ENCODE measurements around the gene MOCS3. TPM values are rescaled to one million over a fixed set of nuclear protein-coding genes. Genes with fewer than 3 reads are reported as not detected.

Gene MOCS3
- total and polyA plus RNA-seq, 2 of the 13 experiments (the other 11 are each of a cell fraction or from before 2014, with no cell fraction given), result 3.7 to 8.4 TPM

DNA sequence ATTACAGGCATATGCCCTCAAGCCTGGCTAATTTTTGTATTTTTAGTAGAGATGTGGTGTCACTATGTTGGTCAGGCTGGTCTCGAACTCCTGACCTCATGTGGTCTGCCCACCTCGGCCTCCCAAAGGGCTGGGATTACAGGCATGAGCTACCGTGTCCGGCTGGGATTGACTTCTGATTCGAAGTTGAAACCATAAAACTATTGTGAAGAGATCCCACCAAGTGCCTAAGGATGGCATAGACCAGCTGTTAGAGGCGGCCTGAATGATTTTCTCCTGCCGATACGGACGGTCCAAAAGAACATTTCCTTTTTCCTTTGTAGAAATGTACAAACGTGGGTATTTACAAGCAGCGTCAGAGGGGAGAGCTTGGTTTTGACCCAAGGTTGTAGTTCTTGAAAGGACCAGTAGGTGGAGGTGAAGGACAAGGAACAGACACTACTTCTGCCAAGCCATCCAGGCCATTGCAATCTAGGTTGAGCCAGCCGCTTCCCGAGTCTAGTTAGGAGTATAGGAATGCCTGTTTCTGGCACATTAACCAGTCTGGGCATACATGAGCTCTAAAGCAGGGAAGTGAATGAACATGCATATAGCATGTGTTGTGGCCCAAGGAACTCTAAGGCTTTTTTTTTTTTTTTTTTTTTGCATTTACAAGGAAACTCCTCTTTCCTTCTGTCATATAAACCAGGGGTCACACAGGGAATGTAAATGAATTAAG lies 29.0 kb downstream of the MOCS3 start (continued):
- TF ChIP-seq, protein P1, sequence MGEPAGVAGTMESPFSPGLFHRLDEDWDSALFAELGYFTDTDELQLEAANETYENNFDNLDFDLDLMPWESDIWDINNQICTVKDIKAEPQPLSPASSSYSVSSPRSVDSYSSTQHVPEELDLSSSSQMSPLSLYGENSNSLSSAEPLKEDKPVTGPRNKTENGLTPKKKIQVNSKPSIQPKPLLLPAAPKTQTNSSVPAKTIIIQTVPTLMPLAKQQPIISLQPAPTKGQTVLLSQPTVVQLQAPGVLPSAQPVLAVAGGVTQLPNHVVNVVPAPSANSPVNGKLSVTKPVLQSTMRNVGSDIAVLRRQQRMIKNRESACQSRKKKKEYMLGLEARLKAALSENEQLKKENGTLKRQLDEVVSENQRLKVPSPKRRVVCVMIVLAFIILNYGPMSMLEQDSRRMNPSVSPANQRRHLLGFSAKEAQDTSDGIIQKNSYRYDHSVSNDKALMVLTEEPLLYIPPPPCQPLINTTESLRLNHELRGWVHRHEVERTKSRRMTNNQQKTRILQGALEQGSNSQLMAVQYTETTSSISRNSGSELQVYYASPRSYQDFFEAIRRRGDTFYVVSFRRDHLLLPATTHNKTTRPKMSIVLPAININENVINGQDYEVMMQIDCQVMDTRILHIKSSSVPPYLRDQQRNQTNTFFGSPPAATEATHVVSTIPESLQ (CRISPR knock-in tag; conservative IDR thresholded peaks at IDR 0.05), result 0 out of 2 replicates have a peak, but pooled peaks have one; percentile 53
- TF ChIP-seq STAG1 (CRISPR knock-in tag; IDR thresholded peaks at IDR 0.05) (peak; percentile 96), SALL1 (CRISPR knock-in tag; IDR thresholded peaks at IDR 0.05) (peak; percentile 18; the same call in 1 of the 2 replicates), ZNF7 (CRISPR knock-in tag; IDR thresholded peaks at IDR 0.05) (no peak), FOXK1 (CRISPR knock-in tag; IDR thresholded peaks at IDR 0.05; ENCODE audit: borderline replicate concordance, low read depth) (peak; percentile 50; the same call in 1 of the 2 replicates), MIXL1 (CRISPR knock-in tag; IDR thresholded peaks at IDR 0.05) (peak; percentile 55; the same call in 1 of the 2 replicates), ZNF619 (CRISPR knock-in tag; IDR thresholded peaks at IDR 0.05) (0 out of 2 replicates have a peak, but pooled peaks have one; percentile 39), GATAD2A (CRISPR knock-in tag; IDR thresholded peaks at IDR 0.05) (peak; percentile 39; the same call in 1 of the 2 replicates), EZH2 (conservative IDR thresholded peaks at IDR 0.05; ENCODE audit: low read depth, low read length) (0 out of 2 replicates have a peak, but pooled peaks have one; percentile 72), MAFF (IDR thresholded peaks at IDR 0.05; ENCODE audit: low read depth, low read length) (peak; percentile 34; the same call in 1 of the 2 replicates), ZNF124 (CRISPR knock-in tag; IDR thresholded peaks at IDR 0.05) (peak; percentile 34; the same call in 1 of the 2 replicates), KAT8 (CRISPR knock-in tag; IDR thresholded peaks at IDR 0.05) (0 out of 2 replicates have a peak, but pooled peaks have one; percentile 27)
- TF ChIP-seq, protein P2, sequence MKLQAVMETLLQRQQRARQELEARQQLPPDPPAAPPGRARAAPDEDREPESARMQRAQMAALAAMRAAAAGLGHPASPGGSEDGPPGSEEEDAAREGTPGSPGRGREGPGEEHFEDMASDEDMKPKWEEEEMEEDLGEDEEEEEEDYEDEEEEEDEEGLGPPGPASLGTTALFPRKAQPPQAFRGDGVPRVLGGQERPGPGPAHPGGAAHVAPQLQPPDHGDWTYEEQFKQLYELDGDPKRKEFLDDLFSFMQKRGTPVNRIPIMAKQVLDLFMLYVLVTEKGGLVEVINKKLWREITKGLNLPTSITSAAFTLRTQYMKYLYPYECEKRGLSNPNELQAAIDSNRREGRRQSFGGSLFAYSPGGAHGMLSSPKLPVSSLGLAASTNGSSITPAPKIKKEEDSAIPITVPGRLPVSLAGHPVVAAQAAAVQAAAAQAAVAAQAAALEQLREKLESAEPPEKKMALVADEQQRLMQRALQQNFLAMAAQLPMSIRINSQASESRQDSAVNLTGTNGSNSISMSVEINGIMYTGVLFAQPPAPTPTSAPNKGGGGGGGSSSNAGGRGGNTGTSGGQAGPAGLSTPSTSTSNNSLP (IDR thresholded peaks at IDR 0.05; ENCODE audit: low read depth, low read length), result peak; percentile 41; the same call in 1 of the 2 replicates
- TF ChIP-seq, protein P3, sequence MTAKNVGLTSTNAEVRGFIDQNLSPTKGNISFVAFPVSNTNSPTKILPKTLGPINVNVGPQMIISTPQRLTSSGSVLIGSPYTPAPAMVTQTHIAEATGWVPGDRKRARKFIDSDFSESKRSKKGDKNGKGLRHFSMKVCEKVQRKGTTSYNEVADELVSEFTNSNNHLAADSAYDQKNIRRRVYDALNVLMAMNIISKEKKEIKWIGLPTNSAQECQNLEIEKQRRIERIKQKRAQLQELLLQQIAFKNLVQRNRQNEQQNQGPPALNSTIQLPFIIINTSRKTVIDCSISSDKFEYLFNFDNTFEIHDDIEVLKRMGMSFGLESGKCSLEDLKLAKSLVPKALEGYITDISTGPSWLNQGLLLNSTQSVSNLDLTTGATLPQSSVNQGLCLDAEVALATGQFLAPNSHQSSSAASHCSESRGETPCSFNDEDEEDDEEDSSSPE (CRISPR knock-in tag; IDR thresholded peaks at IDR 0.05), result no peak
- TF ChIP-seq, protein P4, sequence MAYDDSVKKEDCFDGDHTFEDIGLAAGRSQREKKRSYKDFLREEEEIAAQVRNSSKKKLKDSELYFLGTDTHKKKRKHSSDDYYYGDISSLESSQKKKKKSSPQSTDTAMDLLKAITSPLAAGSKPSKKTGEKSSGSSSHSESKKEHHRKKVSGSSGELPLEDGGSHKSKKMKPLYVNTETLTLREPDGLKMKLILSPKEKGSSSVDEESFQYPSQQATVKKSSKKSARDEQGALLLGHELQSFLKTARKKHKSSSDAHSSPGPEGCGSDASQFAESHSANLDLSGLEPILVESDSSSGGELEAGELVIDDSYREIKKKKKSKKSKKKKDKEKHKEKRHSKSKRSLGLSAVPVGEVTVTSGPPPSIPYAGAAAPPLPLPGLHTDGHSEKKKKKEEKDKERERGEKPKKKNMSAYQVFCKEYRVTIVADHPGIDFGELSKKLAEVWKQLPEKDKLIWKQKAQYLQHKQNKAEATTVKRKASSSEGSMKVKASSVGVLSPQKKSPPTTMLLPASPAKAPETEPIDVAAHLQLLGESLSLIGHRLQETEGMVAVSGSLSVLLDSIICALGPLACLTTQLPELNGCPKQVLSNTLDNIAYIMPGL (CRISPR knock-in tag; IDR thresholded peaks at IDR 0.05; ENCODE audit: borderline replicate concordance in 1 of 2, low read depth in 1 of 2), result peak in 1 of 2 experiments; percentile 64; a peak in 1 of 4 replicates

Measured in HepG2 (cell line).